Naive thymus-derived CD8-positive, alpha-beta T cell (primary cell): ENCODE data around the gene ZNF584. TPM values are rescaled to one million over a fixed set of nuclear protein-coding genes. Genes with fewer than 3 reads are reported as not detected.
"Not testable (repeated sequence)": the region's sequence is repeated elsewhere in the genome, so short reads cannot be mapped to it uniquely, and the experiment has no call there.

Experiments used
- ATAC-seq, 2 donors: fragments of 150-1000 bp; cut with Tn5 transposase in 1 of 2; sonication (Bioruptor Pico), chemical (Tn5 transposase) in 1 of 2; 1 replicate in 1 of 2; 2 replicates in 1 of 2; pipeline ENCODE4 v1.10.0; 2021; ENCODE audit warnings: mild to moderate bottlenecking in 2 of 2, moderate library complexity in 2 of 2
- POLR2A ChIA-PET: fragments of 350-600 bp; sonication (Branson Sonifier 250); formaldehyde crosslinking; loops from one replicate; lab custom pipeline; 2021; ENCODE audit warnings: antibody characterized with exemption; lab: Charles Lee
- DNase-seq, 10 donors: peaks; one replicate each; pipeline versions ENCODE4 v3.0.0 to v3.0.0-alpha.2; 2020 to 2022
- H3K27ac Mint-ChIP-seq, 10 donors: one replicate each; pipeline ENCODE4 v1.8.0; 2020 to 2022; ENCODE audit warnings: mild to moderate bottlenecking in 10 of 10, mixed read lengths in 10 of 10, moderate library complexity in 4 of 10, inconsistent platforms in 1 of 10
- H3K27me3 Mint-ChIP-seq, 5 donors: one replicate each; pipeline ENCODE4 v1.8.0; 2021 to 2022; ENCODE audit warnings: mixed read lengths in 5 of 5
- H3K36me3 Mint-ChIP-seq, 3 donors: one replicate each; pipeline ENCODE4 v1.8.0; 2020 to 2022; ENCODE audit warnings: mixed read lengths in 3 of 3, mild to moderate bottlenecking in 2 of 3, inconsistent platforms in 1 of 3
- H3K4me1 Mint-ChIP-seq, 4 donors: one replicate each; pipeline ENCODE4 v1.8.0; 2021 to 2022; ENCODE audit warnings: mixed read lengths in 4 of 4
- H3K4me3 Mint-ChIP-seq, 10 donors: one replicate each; pipeline ENCODE4 v1.8.0; 2020 to 2022; ENCODE audit warnings: mild to moderate bottlenecking in 10 of 10, mixed read lengths in 10 of 10, moderate library complexity in 6 of 10, inconsistent platforms in 1 of 10
- H3K9me3 Mint-ChIP-seq, 9 donors: one replicate each; pipeline ENCODE4 v1.8.0; 2020 to 2022; ENCODE audit warnings: mixed read lengths in 9 of 9, mild to moderate bottlenecking in 3 of 9, inconsistent platforms in 1 of 9, moderate library complexity in 1 of 9
- polyA plus RNA-seq, 3 donors: library from polyadenylated mRNA; unstranded; fragments of 300-500 nt; fragmentation: Illumina TruSeq; gene quantifications; one replicate each; pipeline ENCODE4 v1.2.3, GENCODE V29; 2021
- total RNA-seq, 8 experiments: library from RNA in 2 of 8; stranded (reverse) in 2 of 8; gene quantifications; one replicate each; pipeline ENCODE4 v1.2.3 and lab custom pipeline; 2021 to 2026

Gene ZNF584
- total and polyA plus RNA-seq, 5 experiments from 2014 or later: 6.3 to 10.7 (median 6.5) TPM

DNA sequence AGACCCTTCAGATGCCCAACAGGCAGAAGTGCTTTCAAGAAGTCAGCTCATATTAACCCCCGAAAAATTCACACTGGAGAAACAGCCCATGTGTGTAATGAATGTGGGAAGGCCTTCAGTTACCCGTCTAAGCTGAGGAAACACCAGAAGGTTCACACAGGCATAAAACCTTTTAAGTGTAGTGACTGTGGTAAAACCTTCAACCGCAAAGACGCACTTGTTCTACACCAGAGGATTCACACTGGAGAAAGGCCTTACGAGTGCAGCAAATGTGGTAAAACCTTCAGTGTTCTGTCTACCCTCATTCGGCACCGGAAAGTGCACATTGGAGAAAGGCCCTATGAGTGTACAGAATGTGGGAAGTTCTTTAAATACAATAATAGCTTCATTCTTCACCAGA is 8.6 kb downstream of the ZNF584 start:
- H3K27ac Mint-ChIP-seq: no peak overlapping the region
- no peaks in the 10 kb centered on the region for H3K27me3 Mint-ChIP-seq
- H3K9me3 Mint-ChIP-seq: no peaks in the 10 kb centered on the region
- no peak for DNase-seq
- H3K4me1 Mint-ChIP-seq: peaks cover 0 to 6% (median 2%) of the 10 kb centered on the region in 4 donors
- peaks cover 11 to 41% (median 41%) of the 10 kb centered on the region in 3 donors for H3K36me3 Mint-ChIP-seq
- ATAC-seq: no peak
- POLR2A ChIA-PET: no interaction called here
- H3K4me3 Mint-ChIP-seq: no peak overlapping the region

DNA sequence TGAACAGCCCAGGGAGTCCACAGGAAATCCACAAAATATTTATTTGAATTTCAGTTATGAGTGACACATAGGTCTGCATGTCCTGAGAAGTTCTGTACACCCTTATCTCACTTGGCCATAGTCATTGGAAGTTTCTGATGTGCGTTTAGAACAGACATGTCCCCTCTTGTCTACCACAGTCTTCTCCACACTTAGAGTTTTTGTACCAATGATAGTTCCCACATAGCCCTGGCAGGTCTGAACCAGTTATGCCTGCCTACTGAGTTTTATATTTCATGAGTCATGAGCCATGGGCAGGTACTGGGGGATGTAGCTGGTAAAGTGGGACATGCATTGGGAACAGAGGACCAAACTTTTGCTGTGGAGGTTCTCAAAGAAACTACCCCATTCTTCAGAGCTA is 20.2 kb downstream of the ZNF584 start:
- POLR2A ChIA-PET: no interaction called here
- Mint-ChIP-seq H3K4me3 (no peak overlapping the region), H3K27ac (no peak overlapping the region), H3K27me3 (no peaks in the 10 kb centered on the region), H3K4me1 (no peaks in the 10 kb centered on the region), H3K9me3 (peaks cover 0 to 75% (median 28%) of the 10 kb centered on the region in 9 donors), H3K36me3 (peaks cover 5 to 44% (median 26%) of the 10 kb centered on the region in 3 donors)
- DNase-seq (no peak), ATAC-seq (no peak)

DNA sequence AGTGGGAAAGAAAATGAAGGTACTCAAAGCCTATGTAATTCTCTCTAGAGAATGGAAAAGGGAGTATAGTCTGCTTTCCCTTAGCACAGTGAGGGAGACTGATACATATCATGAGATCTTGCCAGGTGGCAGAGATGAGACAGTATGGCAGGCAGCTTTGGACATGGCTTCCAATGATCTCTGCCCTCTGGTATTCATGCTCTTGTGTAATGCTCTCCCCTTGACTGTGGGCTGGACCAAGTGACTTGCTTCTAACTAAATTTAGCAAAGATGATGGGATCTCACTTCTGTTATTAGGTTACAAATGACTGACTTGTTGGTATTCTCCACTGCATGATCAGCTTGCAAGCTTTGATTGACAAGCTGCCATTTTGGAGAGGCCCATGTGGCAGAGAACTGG is 21.3 kb downstream of the ZNF584 start:
- POLR2A ChIA-PET: interaction anchor here (1.1 kb wide), 1 partner anchor 13 kb away, joined by 3 read pairs; no protein-coding TSS in a partner anchor
- H3K4me1 Mint-ChIP-seq: no peaks in the 10 kb centered on the region
- no peaks in the 10 kb centered on the region for H3K27me3 Mint-ChIP-seq
- no peak for DNase-seq
- H3K4me3 Mint-ChIP-seq: no peak overlapping the region
- no peak for ATAC-seq
- H3K36me3 Mint-ChIP-seq: peaks cover 14 to 55% (median 33%) of the 10 kb centered on the region in 3 donors
- H3K27ac Mint-ChIP-seq: no peak overlapping the region
- H3K9me3 Mint-ChIP-seq: peaks cover 0 to 85% (median 31%) of the 10 kb centered on the region in 9 donors

DNA sequence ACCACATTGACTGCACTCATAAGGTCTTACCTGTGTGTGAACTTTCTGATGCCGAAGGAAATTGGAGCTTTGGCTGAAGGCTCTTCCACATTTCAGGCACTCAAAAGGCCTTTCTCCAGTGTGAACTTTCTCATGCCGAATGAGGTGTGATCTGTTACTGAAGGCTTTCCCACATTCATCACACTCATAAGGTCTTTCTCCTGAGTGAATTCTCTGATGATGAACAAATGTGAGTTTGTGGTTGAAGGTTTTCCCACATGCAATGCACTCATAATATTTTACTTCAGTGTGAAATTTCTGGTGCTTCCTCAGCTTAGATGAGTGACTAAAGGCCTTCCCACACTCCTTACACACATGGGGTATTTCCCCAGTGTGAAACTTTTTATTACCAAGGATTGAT is 25.8 kb downstream of the ZNF584 start:
- no peak overlapping the region for H3K4me3 Mint-ChIP-seq
- no peaks in the 10 kb centered on the region for H3K27me3 Mint-ChIP-seq
- H3K4me1 Mint-ChIP-seq: peaks cover 11 to 16% (median 14%) of the 10 kb centered on the region in 4 donors
- no peak overlapping the region for H3K27ac Mint-ChIP-seq
- H3K36me3 Mint-ChIP-seq: peaks cover 52 to 93% (median 63%) of the 10 kb centered on the region in 3 donors
- no peak for ATAC-seq
- POLR2A ChIA-PET: interaction anchor here (0.5 kb wide), 1 partner anchor 71 kb away, joined by 4 read pairs; no protein-coding TSS in a partner anchor
- peaks cover 10 to 99% (median 42%) of the 10 kb centered on the region in 9 donors for H3K9me3 Mint-ChIP-seq
- DNase-seq: no peak

DNA sequence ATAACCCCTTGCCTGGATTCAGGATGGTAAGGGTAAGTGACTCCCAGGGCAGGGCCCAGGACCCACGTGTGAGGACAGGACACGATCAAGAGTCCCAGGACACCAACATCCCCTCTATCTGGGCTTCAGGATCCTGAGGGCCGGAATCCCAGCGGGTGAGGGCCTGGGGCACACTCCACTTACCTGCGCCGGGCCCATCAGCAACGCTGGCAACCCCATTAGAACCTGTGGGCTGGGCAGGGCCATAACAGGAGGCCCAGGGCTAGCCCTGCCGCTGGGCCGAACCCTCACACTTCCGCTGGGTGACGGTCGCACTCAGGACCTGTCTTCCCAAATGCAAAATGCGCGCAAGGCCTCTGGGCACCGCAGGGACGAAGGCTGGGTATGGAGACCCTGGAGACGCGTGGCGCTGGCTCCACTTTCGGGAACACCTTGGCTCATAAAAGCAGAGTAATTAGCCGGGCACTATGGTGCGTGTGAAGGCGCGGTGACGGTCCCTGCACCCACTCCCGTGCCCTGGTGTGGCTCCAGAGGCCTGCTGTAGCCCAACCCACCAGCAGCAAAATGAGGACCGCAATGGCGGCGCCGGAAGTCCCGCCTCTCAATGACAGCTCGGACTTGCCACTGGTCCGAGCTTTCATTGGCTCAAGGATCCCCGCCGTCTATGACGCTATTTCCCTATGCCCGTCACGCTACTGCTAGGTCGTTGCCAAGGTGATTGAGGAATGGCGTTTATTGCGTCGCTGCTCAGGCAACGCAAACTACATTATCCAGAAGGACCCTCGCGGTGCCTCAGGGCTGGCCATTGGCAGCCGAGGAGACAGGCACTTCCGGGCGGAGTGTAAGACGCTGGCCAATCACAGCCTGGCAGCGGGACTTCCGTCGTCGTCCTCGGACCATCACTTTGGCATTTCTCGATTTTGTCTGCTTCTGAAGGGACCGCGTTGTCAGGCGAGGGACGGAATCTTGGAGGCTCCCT is 31.4 kb downstream of the ZNF584 start, which contains the start of gene ZNF132:
Gene ZNF132, minus strand, starts transcription at position 578 of the 979 bp plus-strand sequence. Its CDS starts 332 bp downstream, at position 246.
- POLR2A ChIA-PET: interaction anchor here (0.6 to 2.0 kb wide), 14 partner anchors 8 to 731 kb away, joined by 3 to 10 read pairs (median 4); partner anchors contain the start of genes ZBTB45, ZNF154, ZNF274 and ZNF497
- peaks cover 10 to 56% (median 49%) of the 10 kb centered on the region in 9 donors for H3K9me3 Mint-ChIP-seq
- H3K27ac Mint-ChIP-seq: peak within 1 kb of the TSS; percentile 96 to 100 (median 98)
- peaks cover 45 to 53% (median 45%) of the 10 kb centered on the region in 3 donors for H3K36me3 Mint-ChIP-seq
- peak within 1 kb of the TSS; percentile 93 to 100 (median 98) for H3K4me3 Mint-ChIP-seq
- ATAC-seq (peak; percentile 95 to 96), DNase-seq (peak; percentile 84 to 98 (median 95))
- peaks cover 26 to 39% (median 33%) of the 10 kb centered on the region in 4 donors for H3K4me1 Mint-ChIP-seq
- peaks cover 0 to 2% (median 0%) of the 10 kb centered on the region in 5 donors for H3K27me3 Mint-ChIP-seq

DNA sequence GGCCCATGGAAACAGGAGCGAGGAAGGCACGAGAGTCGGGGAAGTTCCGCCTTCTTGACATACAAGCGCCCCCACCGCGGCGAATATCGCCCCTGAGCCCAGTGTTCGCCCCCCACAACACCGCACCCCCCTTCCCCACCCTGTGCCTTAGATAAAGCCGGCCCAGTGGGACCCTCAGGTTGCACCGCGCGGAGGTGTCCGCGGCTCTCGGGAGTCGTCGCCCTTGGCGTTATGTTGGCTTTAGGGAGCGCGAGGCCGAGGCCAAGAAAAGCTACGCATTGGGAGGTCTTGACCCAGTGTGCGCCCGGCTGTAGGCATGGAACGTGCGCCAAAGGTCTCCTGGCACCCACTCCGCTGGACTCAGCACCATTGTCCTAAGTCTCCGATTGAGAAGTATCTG is 32.1 kb downstream of the ZNF584 start:
- H3K4me3 Mint-ChIP-seq: peak overlapping the region; percentile 93 to 100 (median 98)
- peaks cover 0 to 2% (median 0%) of the 10 kb centered on the region in 5 donors for H3K27me3 Mint-ChIP-seq
- peaks cover 26 to 39% (median 33%) of the 10 kb centered on the region in 4 donors for H3K4me1 Mint-ChIP-seq
- peaks cover 38 to 46% (median 38%) of the 10 kb centered on the region in 3 donors for H3K36me3 Mint-ChIP-seq
- no peak for DNase-seq
- H3K9me3 Mint-ChIP-seq: peaks cover 10 to 51% (median 42%) of the 10 kb centered on the region in 9 donors
- peak overlapping the region; percentile 96 to 100 (median 98) for H3K27ac Mint-ChIP-seq
- POLR2A ChIA-PET: interaction anchor here (0.6 to 2.0 kb wide), 14 partner anchors 9 to 732 kb away, joined by 3 to 10 read pairs (median 4); partner anchors contain the start of genes ZBTB45, ZNF135, ZNF154 and ZNF274
- ATAC-seq: no peak

DNA sequence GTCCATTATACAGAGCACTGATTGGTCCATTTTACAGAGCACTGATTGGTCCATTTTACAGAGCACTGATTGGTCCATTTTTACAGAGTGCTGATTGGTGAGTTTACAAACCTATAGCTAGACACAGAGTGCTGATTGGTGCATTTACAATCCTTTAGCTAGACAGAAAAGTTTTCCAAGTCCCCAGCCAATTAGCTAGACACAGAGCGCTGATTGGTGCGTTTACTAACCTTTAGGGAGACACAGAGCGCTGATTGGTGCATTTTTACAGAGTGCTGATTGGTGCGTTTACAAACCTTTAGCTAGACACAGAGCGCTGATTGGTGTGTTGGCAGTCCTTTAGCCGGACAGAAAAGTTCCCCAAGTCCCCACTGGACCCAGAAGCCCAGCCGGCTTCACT is 34.5 kb downstream of the ZNF584 start:
- POLR2A ChIA-PET: interaction anchor here (0.6 to 1.2 kb wide), 2 partner anchors 11 to 56 kb away, joined by 3 read pairs; partner anchors contain the start of gene RPS5
- Mint-ChIP-seq H3K36me3 (peaks cover 14 to 24% (median 20%) of the 10 kb centered on the region in 3 donors), H3K9me3 (peaks cover under 1 to 38% (median 19%) of the 10 kb centered on the region in 9 donors), H3K27me3 (peaks cover 4 to 17% (median 7%) of the 10 kb centered on the region in 5 donors), H3K4me1 (peaks cover 20 to 32% (median 27%) of the 10 kb centered on the region in 4 donors)
- ATAC-seq, H3K4me3 Mint-ChIP-seq, DNase-seq, H3K27ac Mint-ChIP-seq: not testable (repeated sequence)

DNA sequence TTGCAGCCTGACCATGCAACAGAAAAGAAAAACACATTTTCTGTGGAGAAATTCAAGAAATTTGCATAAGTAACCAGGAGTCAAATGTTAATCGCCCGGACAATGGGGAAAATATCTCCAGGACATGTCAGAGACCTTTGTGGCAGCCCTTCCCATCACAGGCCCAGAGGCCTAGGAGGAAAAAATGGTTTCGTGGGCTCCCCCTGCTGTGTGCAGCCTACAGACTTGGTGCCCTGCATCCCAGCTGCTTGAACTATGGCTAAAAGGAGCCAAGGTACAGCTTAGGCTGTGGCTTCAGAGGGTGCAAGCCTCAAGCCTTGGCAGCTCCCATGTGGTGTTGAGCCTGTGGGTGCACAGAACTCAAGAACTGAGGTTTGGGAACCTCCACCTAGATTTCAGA is 40.4 kb downstream of the ZNF584 start:
- POLR2A ChIA-PET, DNase-seq, H3K4me3 Mint-ChIP-seq, ATAC-seq, H3K36me3 Mint-ChIP-seq: not testable (repeated sequence)
- peaks cover 15 to 23% (median 20%) of the 10 kb centered on the region in 4 donors for H3K4me1 Mint-ChIP-seq
- H3K9me3 Mint-ChIP-seq: peaks cover 0 to 10% (median 5%) of the 10 kb centered on the region in 9 donors
- peak overlapping the region in 1 of 10 donors; percentile 40 for H3K27ac Mint-ChIP-seq
- peaks cover 9 to 24% (median 13%) of the 10 kb centered on the region in 5 donors for H3K27me3 Mint-ChIP-seq

DNA sequence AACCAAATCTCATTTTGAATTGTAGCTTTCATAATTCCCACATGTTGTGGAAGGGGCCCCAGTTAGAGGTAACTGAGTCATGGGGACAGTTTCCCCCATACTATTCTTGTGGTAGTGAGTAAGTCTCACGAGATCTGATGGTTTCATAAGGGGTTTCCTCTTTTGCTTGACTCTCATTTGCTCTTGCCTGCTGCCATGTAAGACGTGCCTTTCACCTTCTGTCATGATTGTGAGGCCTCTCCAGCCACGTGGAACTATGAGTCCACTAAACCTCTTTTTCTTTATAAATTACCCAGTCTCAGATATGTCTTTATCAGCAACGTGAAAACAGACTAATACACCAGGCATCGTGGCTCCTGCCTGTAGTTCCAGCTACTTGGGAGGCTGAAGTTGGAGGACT is 41.5 kb downstream of the ZNF584 start:
- peaks cover 0 to 10% (median 5%) of the 10 kb centered on the region in 9 donors for H3K9me3 Mint-ChIP-seq
- H3K4me3 Mint-ChIP-seq: peak overlapping the region in 2 of 10 donors; percentile 15 to 40
- not testable (repeated sequence) for ATAC-seq

DNA sequence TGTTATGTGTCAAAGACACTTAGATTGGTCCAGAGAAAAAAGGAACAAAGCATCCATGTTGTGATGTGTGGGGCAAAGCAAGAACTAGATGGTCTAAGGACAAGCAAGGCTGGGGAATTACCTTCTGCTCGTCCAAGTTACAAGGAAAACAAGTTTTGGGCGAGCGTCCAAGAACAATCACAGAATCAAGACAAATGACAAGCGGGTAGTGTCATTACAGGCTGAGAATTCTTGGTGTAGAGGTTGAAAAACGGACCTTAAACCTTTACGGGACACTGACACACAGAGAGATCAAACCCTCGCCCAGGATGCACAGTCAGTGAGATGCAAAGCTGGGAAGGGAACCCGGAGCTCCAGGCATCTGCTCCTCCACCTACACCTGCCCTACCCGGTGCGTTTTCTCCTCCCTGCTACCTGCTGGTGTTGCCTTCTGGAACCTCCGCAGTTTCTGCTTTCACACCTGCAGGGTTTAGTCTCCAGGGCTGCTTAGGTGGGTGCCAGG is 42.5 kb downstream of the ZNF584 start:
- peaks cover 6 to 9% (median 7%) of the 10 kb centered on the region in 3 donors for H3K36me3 Mint-ChIP-seq
- DNase-seq (no peak), ATAC-seq (peak; percentile 25 to 39)
- H3K4me1 Mint-ChIP-seq: peaks cover 17 to 29% (median 21%) of the 10 kb centered on the region in 4 donors
- H3K27me3 Mint-ChIP-seq: peaks cover 7 to 24% (median 13%) of the 10 kb centered on the region in 5 donors
- peak overlapping the region; percentile 79 to 93 (median 90) for H3K4me3 Mint-ChIP-seq
- H3K27ac Mint-ChIP-seq: peak overlapping the region; percentile 19 to 93 (median 87)
- POLR2A ChIA-PET: interaction anchor here (0.7 to 1.7 kb wide), 8 partner anchors 12 to 268 kb away, joined by 3 to 8 read pairs (median 4); partner anchors contain the start of genes TRIM28, ZNF274, ZNF324 and ZNF497
- H3K9me3 Mint-ChIP-seq: peaks cover 0 to 10% (median 5%) of the 10 kb centered on the region in 9 donors

More for the DNA sequence above, 41.5 kb downstream of the ZNF584 start:
- peaks cover 7 to 24% (median 13%) of the 10 kb centered on the region in 5 donors for H3K27me3 Mint-ChIP-seq
- H3K27ac Mint-ChIP-seq: peak overlapping the region in 2 of 10 donors; percentile 53 to 90
- DNase-seq, H3K36me3 Mint-ChIP-seq: not testable (repeated sequence)
- H3K4me1 Mint-ChIP-seq: peaks cover 17 to 29% (median 21%) of the 10 kb centered on the region in 4 donors
- POLR2A ChIA-PET: interaction anchor here (0.7 kb wide), 2 partner anchors 14 to 81 kb away, joined by 3 to 6 read pairs; no protein-coding TSS in a partner anchor

DNA sequence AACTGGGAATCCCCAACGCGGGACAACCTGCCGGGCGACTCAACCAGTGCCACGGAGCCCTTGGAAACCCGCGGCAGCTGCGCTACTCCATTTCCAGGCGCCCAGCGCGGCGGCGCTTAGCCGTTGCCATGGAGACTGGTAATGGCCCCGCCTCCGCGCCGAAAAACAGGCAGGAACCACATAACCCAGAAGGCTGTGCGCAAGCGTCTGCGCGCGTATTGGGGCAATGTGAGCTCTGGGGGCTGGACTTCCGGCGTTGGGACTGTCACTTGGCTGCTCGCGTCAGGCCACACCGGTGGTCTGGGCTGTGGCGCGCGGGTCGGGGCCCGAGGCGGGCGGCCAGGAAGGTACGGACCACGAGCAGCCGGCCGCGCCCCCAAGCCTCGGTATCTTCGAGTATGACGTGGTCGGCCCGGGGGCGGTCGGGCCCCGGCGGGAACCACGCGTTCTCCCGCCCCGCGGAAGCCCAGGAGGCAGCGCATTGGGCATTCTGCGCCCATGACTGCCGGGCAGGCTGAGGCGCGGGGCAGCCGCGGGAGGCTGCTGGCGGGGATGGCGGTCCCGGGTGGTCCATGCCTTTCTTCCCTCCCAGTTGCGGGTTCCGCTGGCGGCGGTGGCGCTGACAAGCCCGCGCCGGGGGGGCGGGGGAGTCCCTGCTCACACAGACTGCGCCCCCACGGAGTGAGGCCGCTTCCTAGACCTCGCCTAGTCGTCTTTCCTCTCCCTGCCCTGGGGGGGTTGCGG is 43.1 kb downstream of the ZNF584 start, which contains the start of gene ZNF324B:
Gene ZNF324B, plus strand, starts transcription at position 265 of the 744 bp plus-strand sequence. CDS start 2,080 bp downstream, outside the sequence.
- H3K4me3 Mint-ChIP-seq: peak within 1 kb of the TSS; percentile 79 to 93 (median 90)
- POLR2A ChIA-PET: interaction anchor here (0.9 to 1.7 kb wide), 7 partner anchors 13 to 269 kb away, joined by 3 to 8 read pairs (median 4); partner anchors contain the start of genes TRIM28, ZNF274, ZNF324 and ZNF497
- peaks cover 0 to 10% (median 5%) of the 10 kb centered on the region in 9 donors for H3K9me3 Mint-ChIP-seq
- peaks cover 17 to 29% (median 21%) of the 10 kb centered on the region in 4 donors for H3K4me1 Mint-ChIP-seq
- H3K27ac Mint-ChIP-seq: peak within 1 kb of the TSS; percentile 19 to 93 (median 88)
- DNase-seq (peak; percentile 93 to 98 (median 96)), ATAC-seq (peak; percentile 93 to 96)
- peaks cover 7 to 13% (median 7%) of the 10 kb centered on the region in 3 donors for H3K36me3 Mint-ChIP-seq
- peaks cover 7 to 21% (median 13%) of the 10 kb centered on the region in 5 donors for H3K27me3 Mint-ChIP-seq
